Measurements from ENCODE around the gene MACROH2A1. TPM values are rescaled to one million over a fixed set of nuclear protein-coding genes. Genes with fewer than 3 reads are reported as not detected.

The MACROH2A1 gene
- total RNA-seq, 1 donor from 2014 or later = 254 TPM

DNA sequence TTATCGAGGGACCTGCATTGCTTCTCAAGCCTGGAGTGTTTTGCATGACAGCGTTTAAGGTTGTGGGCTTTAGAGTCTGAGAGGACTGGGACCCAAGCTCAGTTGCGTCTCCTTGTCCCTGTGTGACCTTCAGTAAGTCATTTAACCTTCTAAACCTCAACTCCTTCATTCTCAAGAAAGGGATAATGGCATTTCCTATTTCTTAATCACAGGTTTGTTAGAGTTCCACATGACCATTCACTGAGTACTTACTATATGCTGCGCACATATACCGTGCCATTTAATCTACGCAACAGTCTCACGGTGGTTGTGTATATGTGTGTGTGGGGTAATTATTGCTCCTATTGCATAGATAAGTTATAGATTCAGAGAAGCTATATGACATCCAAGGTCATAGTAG is 76.3 kb downstream of the MACROH2A1 start:
- Mint-ChIP-seq H3K27me3 (no peaks in the 10 kb centered on the region), H3K36me3 (no peaks in the 10 kb centered on the region), H3K4me1 (ENCODE audit: unreplicated experiment) (peaks cover 5% of the 10 kb centered on the region), H3K9me3 (no peaks in the 10 kb centered on the region), H3K4me3 (no peak overlapping the region), H3K27ac (no peak overlapping the region)
- TF ChIP-seq, protein P1, sequence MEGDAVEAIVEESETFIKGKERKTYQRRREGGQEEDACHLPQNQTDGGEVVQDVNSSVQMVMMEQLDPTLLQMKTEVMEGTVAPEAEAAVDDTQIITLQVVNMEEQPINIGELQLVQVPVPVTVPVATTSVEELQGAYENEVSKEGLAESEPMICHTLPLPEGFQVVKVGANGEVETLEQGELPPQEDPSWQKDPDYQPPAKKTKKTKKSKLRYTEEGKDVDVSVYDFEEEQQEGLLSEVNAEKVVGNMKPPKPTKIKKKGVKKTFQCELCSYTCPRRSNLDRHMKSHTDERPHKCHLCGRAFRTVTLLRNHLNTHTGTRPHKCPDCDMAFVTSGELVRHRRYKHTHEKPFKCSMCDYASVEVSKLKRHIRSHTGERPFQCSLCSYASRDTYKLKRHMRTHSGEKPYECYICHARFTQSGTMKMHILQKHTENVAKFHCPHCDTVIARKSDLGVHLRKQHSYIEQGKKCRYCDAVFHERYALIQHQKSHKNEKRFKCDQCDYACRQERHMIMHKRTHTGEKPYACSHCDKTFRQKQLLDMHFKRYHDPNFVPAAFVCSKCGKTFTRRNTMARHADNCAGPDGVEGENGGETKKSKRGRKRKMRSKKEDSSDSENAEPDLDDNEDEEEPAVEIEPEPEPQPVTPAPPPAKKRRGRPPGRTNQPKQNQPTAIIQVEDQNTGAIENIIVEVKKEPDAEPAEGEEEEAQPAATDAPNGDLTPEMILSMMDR (conservative IDR thresholded peaks at IDR 0.05) = no peak
- DNase-seq (ENCODE audit: extremely low spot score, unreplicated experiment) = no peak

DNA sequence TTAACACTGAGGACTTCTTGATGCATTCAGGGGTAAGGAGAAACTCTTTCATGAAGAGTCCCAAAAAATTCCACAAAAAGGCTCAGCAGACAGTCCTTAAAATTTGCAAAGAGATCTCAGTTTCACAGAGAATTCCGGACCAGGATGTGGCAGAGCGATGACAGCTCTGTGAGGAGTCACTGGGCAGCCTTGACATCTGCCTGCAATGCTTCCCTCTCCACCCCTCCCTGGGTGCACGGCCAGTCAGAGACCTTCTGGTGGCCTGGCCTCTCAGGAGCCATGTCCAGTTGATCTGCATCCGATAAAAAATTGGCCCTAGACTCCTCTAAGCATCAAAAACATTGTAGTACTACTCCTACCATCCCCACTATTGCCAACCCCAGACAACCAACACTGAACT is 76.8 kb downstream of the MACROH2A1 start:
- H3K27me3 Mint-ChIP-seq = peaks cover 3% of the 10 kb centered on the region
- no peak overlapping the region for H3K27ac Mint-ChIP-seq
- no peak for DNase-seq (ENCODE audit: extremely low spot score, unreplicated experiment)
- H3K4me1 Mint-ChIP-seq (ENCODE audit: unreplicated experiment) = peaks cover 5% of the 10 kb centered on the region
- TF ChIP-seq, protein P1 (conservative IDR thresholded peaks at IDR 0.05) = no peak
- H3K36me3 Mint-ChIP-seq = no peaks in the 10 kb centered on the region
- H3K9me3 Mint-ChIP-seq = no peaks in the 10 kb centered on the region
- no peak overlapping the region for H3K4me3 Mint-ChIP-seq

DNA sequence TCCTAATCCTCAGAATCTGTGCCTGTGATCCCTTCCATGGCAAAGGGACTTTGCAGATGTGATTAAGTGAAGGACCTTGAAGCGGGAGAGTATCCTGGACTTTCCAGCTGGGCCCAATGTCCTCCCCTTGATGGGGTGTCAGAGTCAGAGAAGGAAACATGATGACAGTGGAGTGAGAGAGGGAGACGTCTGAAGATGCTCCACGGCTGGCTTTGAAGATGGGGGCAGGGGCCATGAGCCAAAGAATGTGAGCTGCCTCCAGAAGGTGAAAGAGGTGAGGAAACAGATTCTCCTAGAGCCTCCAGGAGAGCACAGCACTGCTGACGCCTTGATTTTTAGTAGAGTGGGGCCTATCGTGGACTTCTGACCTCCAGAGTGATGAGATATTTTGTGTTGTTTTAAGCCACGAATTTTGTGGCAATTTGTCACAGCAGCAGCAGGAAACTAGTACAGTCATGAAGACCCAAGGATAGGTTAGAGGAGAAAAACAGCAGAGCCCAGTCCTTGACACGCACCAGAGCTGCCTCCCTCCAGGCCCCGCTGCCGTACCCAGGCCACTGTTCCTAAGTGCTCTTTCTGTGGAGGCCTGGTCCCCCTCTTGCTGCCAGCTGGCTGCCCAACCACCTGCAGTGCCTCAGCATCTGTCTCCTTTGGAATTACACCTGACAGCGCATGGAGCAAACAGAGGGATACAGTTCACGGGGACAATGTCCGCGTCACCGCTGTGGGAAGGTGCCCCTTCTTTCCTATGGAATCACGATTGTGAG is 78.1 kb downstream of the MACROH2A1 start:
- Mint-ChIP-seq H3K4me1 (ENCODE audit: unreplicated experiment) (peaks cover 5% of the 10 kb centered on the region), H3K27ac (no peak overlapping the region), H3K36me3 (no peaks in the 10 kb centered on the region), H3K27me3 (peaks cover 3% of the 10 kb centered on the region), H3K4me3 (no peak overlapping the region), H3K9me3 (no peaks in the 10 kb centered on the region)
- peak; percentile 32 for DNase-seq (ENCODE audit: extremely low spot score, unreplicated experiment)
- TF ChIP-seq, protein P1 (conservative IDR thresholded peaks at IDR 0.05) = no peak

DNA sequence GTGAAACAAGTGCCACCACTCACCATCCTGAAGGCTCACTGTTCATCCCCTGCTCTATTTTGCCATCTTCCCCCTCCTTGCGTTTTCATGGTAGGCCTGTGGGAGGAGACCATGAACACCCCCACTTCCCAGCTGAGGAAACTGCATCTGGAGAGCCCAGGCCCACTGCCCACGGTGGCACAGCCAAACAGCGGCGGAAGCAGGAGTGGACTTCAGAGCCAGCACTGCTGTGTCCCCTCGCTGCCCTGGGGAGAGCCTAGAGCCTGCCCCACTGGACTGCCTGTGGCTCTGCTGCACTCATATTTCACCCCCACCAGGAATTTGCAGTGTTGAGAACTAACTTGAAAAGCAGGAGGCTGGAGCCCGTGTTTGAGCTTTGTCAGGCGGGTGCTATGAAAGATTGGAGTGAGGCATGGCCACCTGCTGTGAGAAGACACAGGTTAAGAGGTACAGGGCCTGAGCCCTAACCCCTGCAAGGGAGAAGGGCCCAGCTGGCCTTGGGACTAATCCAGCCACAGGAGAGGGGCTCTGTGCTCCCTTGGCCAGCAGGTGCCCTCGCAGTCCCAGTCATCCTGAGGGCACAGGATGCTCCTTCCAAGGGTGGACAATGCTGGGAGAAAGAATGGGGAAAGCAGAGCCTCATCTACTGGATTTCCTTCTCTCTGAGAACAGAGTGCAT is 79.0 kb downstream of the MACROH2A1 start:
- peaks cover 3% of the 10 kb centered on the region for H3K27me3 Mint-ChIP-seq
- H3K4me1 Mint-ChIP-seq (ENCODE audit: unreplicated experiment) = no peaks in the 10 kb centered on the region
- no peaks in the 10 kb centered on the region for H3K9me3 Mint-ChIP-seq
- peak; percentile 60 for DNase-seq (ENCODE audit: extremely low spot score, unreplicated experiment)
- no peaks in the 10 kb centered on the region for H3K36me3 Mint-ChIP-seq
- no peak overlapping the region for H3K4me3 Mint-ChIP-seq
- TF ChIP-seq, protein P1 (conservative IDR thresholded peaks at IDR 0.05) = no peak
- H3K27ac Mint-ChIP-seq = no peak overlapping the region

DNA sequence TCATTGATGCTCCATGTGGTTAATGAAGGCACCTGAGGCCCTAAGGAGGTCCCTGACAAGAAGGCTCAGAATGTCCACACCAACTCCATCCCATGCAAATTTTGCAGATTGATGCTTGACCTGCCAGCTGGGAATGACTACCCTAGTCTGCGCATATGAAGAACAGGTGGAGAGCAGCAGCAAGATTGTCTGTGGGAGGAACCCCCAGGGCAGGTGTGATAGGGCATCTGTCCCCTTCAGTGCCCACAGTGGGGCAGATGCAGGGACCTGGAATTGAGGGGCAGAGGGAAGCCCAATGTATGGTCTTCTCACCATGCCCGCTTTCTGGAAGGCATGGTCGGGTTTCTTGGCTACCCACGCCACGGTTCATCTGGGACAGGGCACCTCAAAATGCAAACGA is 79.6 kb downstream of the MACROH2A1 start:
- Mint-ChIP-seq H3K36me3 (no peaks in the 10 kb centered on the region), H3K4me1 (ENCODE audit: unreplicated experiment) (no peaks in the 10 kb centered on the region), H3K27ac (no peak overlapping the region), H3K27me3 (peaks cover 3% of the 10 kb centered on the region), H3K4me3 (no peak overlapping the region), H3K9me3 (no peaks in the 10 kb centered on the region)
- peak; percentile 40 for DNase-seq (ENCODE audit: extremely low spot score, unreplicated experiment)
- TF ChIP-seq, protein P1 (conservative IDR thresholded peaks at IDR 0.05) = no peak
